HCEC 1CT (cell line): ENCODE measurements around the gene THUMPD3.

ENCODE experiments used
- DNase-seq: peaks from one replicate; pipeline ENCODE4 v3.0.0-alpha.2; 2017

THUMPD3 gene, protein sequence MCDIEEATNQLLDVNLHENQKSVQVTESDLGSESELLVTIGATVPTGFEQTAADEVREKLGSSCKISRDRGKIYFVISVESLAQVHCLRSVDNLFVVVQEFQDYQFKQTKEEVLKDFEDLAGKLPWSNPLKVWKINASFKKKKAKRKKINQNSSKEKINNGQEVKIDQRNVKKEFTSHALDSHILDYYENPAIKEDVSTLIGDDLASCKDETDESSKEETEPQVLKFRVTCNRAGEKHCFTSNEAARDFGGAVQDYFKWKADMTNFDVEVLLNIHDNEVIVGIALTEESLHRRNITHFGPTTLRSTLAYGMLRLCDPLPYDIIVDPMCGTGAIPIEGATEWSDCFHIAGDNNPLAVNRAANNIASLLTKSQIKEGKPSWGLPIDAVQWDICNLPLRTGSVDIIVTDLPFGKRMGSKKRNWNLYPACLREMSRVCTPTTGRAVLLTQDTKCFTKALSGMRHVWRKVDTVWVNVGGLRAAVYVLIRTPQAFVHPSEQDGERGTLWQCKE

DNA sequence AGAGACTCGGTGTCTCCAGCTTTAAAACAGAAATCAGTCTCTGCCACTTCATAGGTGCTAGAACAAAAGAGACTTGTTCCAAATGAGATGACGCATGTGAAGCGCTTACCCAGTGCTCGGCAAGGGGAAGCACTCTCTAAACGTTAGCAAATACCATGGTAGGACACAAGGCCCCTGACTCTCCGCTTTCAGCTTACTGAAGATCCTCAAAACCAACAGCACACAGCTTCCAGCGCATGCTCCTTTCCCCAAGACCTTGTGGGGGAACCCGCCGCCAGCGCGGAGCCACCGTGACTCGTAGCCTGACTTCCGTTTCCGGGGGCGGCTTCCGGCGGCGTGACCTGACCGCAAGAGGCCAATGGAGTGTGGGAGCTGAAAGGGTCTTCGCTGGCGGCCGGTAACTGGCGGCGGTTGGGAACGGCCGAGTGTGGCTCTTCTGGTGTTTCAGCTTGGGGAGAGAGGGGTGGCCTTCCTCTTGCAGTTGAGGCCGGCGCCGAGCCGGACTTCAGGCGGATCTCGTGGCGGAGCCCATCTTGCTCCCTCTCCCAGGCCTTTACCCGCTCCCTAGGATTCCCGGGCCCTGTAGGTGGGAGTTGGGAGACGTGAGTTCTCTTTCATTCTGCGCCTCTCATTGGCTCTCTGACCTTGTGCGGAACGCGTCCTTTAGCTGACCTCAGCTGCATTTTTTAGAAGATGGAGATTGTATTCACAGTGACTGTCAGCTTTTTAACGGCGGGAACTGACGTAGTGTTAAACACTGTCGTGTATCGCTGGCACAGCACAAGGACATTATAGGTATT is at the start of gene THUMPD3:
THUMPD3 (plus strand) TSS at position 324 of the 800 bp plus-strand sequence. CDS start 2,015 bp downstream, outside the sequence.
- peak; percentile 89 for DNase-seq

DNA sequence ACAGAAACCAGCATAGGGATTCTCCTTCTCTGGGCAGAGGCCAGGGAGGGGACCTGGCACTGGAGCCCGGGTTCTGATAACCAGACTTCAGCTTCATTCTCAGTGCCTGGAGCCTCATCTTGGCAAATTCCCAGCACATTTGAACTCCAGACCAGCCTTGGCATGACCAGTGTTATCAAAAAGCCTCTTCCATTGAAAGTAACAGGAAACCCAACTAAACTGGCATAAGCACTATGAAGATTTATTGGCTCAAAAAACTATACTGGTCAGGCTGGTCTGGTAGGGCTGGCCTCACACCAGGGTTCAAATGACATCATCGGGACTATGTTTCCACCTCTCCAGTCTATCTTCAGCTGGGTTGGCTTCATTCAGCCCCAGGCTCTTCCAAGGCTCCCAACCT is 48.1 kb upstream of the THUMPD3 start:
- no peak for DNase-seq

DNA sequence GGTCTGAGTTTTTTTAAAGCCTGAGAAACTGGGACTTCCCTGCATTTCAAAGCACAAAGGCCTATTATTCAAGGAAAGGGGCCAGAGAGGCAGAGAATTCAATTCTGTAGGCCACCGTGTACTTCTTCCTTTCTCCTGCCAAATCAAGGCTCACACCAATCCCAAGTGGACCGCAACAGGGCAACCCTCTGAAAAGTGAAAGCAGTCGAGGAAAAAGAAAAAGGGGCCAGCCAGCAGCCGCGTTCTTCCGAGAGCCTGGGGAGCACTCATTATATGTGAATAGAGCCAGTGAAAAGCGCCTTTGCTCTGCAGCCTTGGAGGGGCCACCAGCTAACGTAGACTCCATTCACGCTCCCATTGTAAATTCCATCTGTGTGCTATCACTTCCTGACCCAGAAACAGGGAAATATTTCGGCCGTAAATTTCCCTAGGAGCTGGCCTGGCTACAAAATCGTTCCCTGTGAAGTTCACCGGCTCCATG is 45.9 kb upstream of the THUMPD3 start:
- peak; percentile 56 for DNase-seq

DNA sequence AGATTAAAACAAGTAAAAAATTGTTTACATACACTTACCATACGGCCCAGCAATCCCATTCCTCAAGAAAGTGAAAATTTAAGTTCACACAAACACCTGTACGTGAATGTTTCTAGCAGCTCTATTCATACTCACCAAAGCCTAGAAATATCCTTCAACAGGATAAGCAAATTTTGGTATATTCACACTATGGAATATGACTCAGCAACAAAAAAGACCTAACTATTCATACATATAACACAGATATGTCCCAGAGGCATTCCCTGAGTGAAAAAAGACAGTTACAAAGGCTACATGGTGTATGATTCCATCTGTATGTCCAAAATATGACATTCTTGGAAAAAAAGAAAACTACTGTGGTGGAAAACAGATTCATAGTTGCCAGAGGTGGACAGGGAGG is 40.1 kb upstream of the THUMPD3 start:
- no peak for DNase-seq

DNA sequence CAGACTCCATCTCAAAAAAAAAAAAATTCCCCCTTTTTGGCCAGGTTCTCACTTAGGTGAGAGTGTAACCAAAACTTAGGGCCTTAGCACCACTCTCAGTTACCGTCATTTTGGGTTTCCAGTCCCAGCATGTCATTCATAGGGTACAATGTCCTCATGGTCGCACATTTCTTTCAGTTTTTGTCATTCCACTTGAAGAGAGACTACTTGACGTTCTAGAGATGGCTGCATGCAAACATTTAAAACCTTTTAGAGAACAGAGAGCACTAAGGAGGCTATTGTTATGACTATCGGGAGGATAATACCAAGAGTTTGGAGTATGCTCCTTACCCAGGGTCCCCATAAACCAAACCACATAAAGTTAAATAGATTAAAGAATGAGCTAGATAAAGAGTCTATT is 37.9 kb upstream of the THUMPD3 start:
- no peak for DNase-seq

DNA sequence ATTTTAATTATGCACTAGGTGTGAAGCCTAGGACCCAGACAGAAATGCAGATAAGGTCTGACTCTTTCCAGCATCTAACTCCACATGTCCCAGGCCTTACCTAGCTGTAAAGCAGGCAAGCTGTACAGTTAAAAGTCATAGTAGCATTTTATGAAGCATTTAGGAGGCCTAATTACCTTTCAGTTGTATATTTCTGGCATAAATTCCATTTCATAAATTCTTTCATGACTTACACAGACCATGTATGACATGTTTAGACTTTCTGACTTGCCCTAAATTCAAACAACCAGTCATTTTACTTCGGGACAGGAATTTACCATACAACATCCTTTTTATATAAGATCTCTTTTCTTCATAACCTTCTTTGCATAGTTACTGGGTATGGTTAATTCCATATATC is 35.3 kb upstream of the THUMPD3 start:
- no peak for DNase-seq

DNA sequence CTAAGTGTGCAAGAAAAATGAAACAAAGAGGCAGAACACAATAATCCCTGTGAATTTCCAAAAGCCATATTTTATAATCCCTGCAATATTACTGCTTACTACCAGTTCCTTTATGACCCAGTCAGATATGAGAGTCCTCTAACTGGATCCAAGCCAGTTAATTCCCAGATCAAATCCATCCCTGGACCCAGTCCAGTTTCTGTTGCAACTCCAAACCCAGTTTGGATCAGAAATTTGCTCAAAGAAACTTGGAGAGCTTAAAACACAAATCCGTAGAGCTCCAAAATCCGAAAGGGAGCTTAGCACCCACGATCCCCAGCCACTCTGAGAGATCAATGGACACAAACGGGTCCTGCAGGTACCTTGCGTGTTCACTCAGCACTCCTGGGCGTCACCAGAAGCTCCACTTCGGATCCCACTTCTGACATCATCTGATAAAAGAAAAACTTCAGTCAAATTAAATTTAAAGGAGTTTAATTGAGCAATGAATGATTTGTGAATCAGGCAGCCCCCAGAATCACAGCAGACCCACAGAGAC is 32.6 kb upstream of the THUMPD3 start:
- no peak for DNase-seq

DNA sequence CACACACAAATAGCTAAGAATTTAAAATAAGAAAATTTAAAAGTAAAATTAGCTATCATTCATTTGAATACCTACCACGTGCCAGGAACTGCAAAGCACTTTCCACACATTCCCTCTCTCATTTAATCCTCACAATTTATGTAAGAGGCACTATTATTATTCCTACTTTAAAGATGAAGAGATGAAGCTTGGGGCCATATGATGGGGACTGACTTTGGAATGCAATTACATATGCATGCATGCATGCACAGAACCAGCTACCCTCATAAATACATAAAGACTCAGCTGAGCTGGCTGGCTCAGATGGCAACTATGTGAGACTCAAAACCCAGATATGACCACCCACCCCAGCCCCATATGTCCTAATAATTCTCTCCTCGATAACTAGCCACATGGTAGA is 31.7 kb upstream of the THUMPD3 start:
- DNase-seq: no peak

DNA sequence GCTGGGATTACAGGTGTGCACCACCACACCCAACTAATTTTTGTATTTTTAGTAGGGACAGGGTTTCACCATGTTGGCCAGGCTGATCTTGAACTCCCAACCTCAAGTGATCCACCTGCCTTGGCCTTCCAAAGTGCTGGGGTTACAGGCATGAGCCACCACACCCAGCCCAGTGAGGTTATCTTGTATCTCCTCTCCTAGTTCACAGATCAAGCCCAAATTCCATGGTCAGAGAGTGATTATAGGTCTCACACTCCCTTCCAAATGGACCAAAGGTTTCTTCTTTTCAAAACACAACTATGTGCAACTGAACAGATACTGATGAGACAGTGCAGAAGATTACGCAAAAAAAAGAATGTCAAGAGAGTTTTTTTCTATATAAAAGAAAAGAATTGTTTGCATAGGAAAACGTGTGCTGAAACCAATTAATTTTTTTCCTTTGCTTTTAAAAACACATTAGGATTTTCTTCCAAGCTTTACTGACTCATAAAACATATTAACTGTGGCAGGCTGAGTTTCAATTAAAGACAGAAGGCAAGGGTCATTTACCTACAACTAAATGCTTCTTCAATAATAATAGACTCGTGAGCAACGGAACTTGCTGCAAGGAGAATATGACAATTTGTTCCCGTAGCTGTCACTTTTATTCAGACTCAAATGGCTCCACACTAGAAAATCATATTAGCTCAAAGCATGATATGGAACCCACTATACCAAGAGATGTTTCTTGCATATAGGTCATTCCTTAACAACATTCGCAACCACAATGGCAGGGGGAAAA is 30.4 kb upstream of the THUMPD3 start:
- DNase-seq: no peak

DNA sequence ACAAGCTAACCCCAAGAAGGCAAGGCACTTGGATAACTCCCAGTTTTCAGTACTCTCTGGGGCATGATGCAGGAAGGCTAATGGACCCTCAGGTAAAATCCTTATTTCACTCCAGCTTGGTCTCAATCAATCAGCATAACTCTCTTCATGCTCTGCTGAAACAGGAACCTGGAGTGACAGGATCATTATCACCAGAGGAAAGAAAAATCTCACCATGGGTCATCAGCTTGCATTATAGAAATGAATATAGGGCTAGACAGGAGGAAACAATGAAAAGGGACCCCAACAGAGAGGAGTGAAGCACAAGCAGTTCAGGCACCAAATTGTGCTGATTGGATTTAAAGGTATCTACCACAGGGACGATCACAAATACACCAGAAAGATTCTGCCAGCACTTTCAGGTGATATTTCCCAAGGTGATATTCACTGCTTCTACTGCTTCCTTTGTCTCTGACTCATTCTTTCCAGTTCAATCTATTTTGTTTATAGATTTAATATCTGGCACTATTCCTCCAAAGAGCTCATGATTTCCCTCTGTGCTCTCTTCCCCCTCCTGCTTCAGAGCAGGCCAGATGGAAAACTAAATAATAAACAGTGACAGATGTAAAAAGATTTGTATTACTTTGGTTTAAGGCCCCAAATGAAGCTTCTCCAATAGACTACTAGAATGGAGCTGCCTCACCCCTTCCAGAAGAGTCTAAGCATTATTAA is 22.9 kb upstream of the THUMPD3 start:
- peak; percentile 76 for DNase-seq

DNA sequence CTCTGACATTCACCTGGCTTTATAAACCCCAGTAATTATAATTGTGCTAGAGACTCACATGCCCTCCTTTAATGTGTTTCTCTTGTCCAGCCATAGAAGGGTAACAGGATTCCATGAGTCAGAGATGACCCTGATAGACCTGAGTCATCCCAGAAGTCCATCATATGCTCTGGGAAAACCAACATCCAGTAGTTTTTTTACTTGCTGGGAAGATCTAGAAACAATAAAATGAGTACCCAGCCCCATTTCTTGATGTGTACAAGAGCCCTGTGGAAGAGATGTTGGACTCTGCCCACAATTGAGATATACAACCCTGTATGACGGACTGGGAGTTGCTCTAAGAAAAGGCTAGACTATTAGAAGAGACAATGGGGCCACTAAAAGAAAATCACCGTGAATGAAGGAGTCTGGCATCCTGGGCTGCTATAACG is 22.4 kb upstream of the THUMPD3 start:
- DNase-seq: peak; percentile 91

DNA sequence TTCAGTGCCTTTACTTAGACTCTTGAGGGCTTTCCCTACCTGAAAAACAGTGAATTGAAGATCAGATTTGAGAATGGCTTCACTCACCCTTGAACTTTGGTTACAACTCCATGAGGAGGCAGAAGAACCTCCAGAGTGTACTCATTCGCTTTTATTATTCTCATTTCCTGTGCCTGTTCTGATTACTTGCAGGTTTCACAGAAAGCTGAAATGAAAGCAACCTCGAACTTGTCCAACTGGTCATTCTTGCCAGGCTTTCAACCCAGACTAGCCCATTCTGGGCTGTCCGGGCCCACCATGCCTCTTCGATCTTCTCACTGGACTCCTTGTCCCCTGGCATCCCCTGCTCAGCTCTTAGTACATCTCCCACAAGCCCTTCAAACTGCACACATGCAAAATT is 20.2 kb upstream of the THUMPD3 start:
- DNase-seq: no peak

DNA sequence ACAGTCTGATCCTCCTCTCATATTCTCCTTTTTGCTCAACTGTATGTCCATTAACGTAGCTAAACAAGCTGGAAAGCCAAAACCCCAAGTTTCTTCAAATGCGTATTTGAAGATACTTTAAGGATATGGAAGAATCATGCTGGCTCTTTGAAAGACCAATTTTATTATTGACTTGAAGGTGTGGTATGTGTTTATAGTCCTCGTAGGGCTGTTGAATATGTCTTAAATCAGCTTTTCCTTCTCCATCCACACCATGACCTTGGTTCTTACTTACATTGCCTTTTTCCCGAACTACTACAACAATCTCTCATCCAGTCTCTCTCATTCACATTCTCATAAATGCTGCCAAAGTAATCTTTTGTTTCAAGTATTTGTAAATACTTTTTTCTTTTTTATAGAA is 19.7 kb upstream of the THUMPD3 start:
- DNase-seq: no peak

DNA sequence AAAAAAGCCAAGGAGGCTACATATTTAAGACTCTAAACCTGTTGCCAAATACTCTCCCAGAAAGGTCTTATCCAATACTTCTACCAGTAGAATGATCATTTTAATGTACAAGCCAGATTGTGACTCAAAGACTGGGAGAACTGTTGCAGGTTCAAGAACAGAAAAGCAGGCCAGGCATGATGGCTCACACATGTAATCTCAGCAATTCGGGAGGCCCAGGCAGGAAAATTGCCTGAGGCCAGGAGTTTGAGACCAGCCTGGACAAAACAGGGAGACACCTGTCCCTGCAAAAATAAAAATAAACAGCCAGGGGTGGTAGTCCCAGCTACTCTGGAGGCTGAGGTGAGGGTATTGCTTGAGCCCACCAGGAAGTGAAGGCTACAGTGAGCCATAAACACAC is 17.8 kb upstream of the THUMPD3 start:
- DNase-seq: no peak

DNA sequence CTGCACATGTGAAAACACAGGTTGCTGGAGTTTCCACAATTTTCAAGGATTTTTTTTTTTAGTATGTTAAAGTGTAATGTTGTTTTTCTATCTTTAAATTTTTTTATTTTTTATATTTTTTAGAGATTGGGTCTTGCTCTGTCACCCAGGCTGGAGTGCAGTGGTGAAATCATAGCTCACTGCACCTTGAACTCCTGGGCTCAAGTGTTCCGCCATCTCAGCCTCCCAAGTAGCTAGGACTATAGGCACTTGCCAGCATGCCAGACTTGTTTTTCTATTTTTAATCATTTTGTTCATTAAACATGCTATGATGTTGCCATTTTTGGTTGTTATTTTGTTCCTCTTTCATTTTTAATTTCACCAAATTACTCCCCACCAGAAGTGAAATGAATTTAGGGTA is 16.7 kb upstream of the THUMPD3 start:
- no peak for DNase-seq

DNA sequence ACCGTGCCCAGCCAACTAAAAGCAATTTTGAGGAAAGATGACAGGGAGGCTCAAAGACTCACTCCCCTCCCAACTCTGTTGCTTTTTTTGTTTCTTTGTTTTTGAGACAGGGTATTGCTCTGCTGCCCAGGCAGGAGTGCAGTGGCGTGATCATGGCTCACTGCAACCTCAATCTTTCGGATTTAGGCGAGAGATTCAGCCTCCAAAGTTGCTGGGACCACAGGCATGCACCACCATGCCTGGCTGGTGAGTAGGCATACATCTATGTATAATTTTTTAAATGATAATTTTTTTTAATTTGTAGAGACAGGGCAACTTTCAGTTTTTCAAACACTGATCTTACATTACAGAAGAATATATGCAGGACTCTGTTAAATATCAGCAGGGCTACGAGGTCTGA is 15.8 kb upstream of the THUMPD3 start:
- DNase-seq: peak; percentile 26

DNA sequence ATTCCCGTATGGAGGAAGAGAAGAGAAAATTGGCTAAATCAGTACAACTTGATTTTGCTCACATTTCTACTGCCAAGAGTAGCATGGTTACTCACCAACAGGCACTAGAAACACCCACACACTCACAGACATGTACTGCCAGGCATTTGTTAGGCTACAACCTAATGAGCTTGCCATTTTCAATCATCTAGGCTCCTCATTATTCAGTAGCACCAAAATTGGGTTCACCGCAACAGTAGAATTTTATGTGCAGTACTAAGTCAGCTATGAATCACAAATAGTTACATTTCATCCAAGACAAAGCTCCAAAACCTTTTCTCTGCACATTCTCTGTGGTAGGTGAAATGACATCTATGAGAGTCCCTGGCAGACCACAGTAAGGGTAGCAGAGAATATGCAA is 15.0 kb upstream of the THUMPD3 start:
- peak; percentile 64 for DNase-seq

DNA sequence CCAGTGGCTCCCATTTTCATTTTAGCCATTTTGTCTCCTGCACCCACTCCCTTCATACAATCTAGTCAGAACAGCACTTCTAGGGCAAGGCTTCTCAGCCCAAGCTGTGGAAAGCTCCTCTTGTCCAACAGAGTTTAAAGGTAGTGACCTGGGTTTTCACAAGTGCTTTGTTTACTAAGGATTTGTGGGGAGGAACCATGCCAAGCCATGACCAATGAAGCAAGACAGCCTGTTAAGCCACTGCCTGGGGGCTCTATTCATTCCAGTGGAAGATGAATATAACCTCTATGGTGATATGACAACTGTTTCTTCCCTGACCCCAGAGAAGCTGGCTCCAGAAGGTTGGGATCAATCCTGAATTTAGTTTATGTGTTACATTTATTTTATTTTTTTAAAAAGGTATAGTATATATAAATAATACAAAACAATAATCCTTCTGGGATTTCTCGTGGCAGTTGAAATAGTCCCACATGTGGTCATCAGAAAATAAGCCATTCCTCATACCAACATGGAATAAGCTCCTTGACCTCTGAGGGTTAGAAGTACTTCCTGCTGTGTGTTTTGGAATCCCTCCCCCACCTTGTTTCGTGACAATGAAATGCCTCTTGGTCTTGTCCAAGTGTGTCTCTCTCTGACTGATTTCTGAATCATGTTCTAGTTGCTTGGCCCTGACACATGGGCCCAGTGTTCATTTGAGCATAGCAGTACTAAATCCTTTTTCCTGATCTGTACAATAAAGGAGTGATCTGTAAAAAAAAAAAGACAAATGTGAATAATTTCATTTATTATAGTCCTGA is 13.3 kb upstream of the THUMPD3 start:
- peak; percentile 99 for DNase-seq

DNA sequence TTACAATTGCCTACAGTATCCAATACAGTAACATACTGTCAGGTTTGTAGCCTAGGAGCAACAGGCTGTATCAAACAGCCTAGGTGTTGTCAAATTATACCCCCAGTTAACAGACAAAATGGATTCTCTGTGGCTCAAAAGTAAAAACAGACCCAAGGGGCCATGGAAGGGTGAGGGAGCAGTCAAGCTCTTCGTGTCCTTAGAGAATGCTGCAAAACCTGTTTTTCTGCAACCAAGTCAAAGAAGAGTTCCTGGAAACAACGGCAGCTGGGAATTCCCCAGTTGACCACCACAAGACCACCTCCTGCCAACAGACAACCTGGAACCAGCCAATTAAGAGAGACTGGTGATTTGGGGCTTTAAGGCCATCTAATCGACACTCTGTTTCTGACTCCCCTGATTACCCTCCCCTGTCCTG is 11.1 kb upstream of the THUMPD3 start:
- DNase-seq: no peak

DNA sequence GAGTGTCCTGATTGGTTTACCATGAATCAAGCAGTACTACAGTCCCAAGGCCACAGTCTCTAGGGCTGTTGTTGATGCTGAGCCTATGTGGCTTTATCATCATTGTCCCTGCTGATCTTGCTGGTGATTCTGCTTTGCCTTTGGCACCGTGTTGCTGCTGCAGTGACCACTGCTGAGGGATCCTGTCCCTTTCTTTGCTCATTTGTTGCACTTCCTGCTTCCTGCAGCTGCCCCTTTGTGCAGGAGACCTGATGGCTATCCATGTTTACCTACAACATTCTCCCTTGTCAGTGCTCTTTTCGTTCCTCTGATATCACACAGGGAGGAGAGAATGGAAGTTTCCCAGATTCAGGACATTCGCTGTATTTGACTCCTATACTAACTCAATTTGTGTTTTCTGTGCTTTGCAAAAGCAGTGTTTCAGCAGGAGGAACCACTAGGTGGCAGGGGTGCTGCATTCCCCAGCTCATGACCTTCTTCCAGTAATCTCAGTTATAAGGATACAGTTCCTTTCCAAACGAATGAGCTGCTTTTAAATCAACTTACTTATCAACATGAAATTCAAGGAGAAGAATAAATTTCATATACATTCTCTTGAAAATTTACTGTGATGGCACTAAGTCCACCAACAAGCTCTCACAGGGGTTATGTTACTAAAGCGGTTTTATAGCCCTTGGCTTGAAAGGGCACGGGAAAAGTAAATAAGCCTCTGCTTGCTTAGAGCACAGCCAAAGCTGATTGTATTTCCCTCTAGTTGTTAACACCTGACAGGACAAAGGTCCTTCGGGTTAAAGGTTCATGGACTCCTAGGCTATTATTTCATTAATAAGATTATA is 9.7 kb upstream of the THUMPD3 start:
- DNase-seq: peak; percentile 68
